Mesothelial cell of epicardium (in vitro differentiated cells): ENCODE data around the gene UCN3. TPM values are rescaled to one million over a fixed set of nuclear protein-coding genes. Genes with fewer than 3 reads are reported as not detected.
"Not testable (repeated sequence)": the region's sequence is repeated elsewhere in the genome, so short reads cannot be mapped to it uniquely, and the experiment has no call there.

ENCODE experiments used
- DNase-seq, 2 experiments: peaks; one replicate each; pipeline ENCODE4 v3.0.0; 2021; ENCODE audit warnings: low spot score in 2 of 2; ENCODE audit not compliant: unreplicated experiment in 2 of 2
- H3K27ac Mint-ChIP-seq: 2 replicates; pipeline ENCODE4 v1.8.0; 2021; ENCODE audit warnings: mixed read lengths
- H3K27me3 Mint-ChIP-seq: 2 replicates; pipeline ENCODE4 v1.8.0; 2021; ENCODE audit warnings: low read depth, mixed read lengths
- H3K36me3 Mint-ChIP-seq: 2 replicates; pipeline ENCODE4 v1.8.0; 2021; ENCODE audit warnings: mixed read lengths
- H3K4me1 Mint-ChIP-seq: 2 replicates; pipeline ENCODE4 v1.8.0; 2021; ENCODE audit warnings: mixed read lengths
- H3K4me3 Mint-ChIP-seq: 2 replicates; pipeline ENCODE4 v1.8.0; 2021; ENCODE audit warnings: mild to moderate bottlenecking, moderate library complexity, mixed read lengths
- H3K9me3 Mint-ChIP-seq: 2 replicates; pipeline ENCODE4 v1.8.0; 2021; ENCODE audit warnings: mixed read lengths
- total RNA-seq: library from RNA; stranded (reverse); gene quantifications from 3 replicates; pipeline ENCODE4 v1.2.1, GENCODE V29; 2021
- TF ChIP-seq, protein P1 (sequence below): fragments of 200-600 bp; sonication (generic); IDR thresholded peaks from one replicate; pipeline ENCODE4 v1.5.0; 2021; ENCODE audit warnings: antibody characterized with exemption; ENCODE audit not compliant: unreplicated experiment

UCN3 gene
- total RNA-seq, 1 donor from 2014 or later, result not detected

DNA sequence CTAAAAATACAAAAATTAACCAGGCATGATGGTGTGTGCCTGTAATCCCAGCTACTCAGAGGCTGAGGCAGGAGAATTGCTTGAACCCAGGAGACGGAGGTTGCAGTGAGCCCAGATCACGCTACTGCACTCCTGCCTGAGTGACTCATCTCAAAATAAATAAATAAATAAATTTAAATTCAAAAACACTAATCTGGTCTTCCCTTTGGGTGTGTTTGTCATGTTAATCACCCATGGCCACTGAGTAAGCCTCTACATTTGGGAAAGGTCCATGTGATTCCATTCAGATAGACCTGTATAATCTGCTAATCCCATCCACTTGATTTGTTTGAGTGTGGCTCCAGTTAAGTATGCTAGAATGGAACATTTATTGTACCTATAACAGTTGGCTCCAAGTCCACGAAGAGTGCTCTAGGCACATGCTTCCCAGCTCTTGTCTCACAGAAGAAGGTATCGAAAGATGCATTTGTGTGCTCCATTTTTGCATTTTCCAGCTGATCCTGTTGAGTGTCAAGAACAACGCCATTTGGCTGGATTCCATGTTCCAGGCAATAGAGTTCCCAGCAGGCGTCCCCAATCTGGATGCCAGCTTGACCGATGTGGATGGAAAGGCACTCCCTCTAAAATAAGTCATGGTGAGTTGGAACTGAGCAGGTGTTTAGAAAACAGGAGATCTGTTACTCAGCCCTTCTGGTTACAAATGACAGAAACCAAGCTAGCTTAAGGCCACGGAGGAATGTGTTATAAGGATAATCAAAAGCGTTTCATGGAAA, 35.9 kb downstream of the UCN3 start:
- Mint-ChIP-seq H3K4me1 (no peaks in the 10 kb centered on the region), H3K4me3 (no peak overlapping the region), H3K9me3 (no peaks in the 10 kb centered on the region), H3K27me3 (peaks cover 17% of the 10 kb centered on the region), H3K27ac (no peak overlapping the region), H3K36me3 (no peaks in the 10 kb centered on the region)
- no peak for DNase-seq
- TF ChIP-seq, protein P1, sequence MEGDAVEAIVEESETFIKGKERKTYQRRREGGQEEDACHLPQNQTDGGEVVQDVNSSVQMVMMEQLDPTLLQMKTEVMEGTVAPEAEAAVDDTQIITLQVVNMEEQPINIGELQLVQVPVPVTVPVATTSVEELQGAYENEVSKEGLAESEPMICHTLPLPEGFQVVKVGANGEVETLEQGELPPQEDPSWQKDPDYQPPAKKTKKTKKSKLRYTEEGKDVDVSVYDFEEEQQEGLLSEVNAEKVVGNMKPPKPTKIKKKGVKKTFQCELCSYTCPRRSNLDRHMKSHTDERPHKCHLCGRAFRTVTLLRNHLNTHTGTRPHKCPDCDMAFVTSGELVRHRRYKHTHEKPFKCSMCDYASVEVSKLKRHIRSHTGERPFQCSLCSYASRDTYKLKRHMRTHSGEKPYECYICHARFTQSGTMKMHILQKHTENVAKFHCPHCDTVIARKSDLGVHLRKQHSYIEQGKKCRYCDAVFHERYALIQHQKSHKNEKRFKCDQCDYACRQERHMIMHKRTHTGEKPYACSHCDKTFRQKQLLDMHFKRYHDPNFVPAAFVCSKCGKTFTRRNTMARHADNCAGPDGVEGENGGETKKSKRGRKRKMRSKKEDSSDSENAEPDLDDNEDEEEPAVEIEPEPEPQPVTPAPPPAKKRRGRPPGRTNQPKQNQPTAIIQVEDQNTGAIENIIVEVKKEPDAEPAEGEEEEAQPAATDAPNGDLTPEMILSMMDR, result no peak

DNA sequence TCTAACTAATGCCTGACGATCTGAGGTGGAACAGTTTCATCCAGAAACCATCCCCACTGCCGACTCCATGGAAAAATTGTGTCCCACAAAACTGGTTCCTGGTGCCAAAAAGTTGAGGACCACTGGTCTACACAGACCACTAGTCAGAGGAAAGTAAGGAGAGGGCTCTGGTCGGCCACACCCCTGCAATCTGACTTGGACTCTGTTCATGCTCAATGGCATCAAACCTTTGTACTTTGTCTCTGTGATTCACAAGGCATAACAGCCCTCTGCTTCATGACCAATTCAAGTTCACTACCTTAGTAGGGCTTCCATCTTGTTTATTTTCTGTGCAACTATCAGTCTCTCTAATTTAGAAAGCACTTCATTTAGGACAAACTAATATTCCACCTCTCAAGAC, 38.0 kb downstream of the UCN3 start:
- H3K4me1 Mint-ChIP-seq, result no peaks in the 10 kb centered on the region
- H3K27me3 Mint-ChIP-seq, result peaks cover 17% of the 10 kb centered on the region
- H3K27ac Mint-ChIP-seq, result no peak overlapping the region
- no peaks in the 10 kb centered on the region for H3K36me3 Mint-ChIP-seq
- DNase-seq, result no peak
- H3K4me3 Mint-ChIP-seq, result no peak overlapping the region
- peaks cover under 1% of the 10 kb centered on the region for H3K9me3 Mint-ChIP-seq
- TF ChIP-seq, protein P1, result no peak

DNA sequence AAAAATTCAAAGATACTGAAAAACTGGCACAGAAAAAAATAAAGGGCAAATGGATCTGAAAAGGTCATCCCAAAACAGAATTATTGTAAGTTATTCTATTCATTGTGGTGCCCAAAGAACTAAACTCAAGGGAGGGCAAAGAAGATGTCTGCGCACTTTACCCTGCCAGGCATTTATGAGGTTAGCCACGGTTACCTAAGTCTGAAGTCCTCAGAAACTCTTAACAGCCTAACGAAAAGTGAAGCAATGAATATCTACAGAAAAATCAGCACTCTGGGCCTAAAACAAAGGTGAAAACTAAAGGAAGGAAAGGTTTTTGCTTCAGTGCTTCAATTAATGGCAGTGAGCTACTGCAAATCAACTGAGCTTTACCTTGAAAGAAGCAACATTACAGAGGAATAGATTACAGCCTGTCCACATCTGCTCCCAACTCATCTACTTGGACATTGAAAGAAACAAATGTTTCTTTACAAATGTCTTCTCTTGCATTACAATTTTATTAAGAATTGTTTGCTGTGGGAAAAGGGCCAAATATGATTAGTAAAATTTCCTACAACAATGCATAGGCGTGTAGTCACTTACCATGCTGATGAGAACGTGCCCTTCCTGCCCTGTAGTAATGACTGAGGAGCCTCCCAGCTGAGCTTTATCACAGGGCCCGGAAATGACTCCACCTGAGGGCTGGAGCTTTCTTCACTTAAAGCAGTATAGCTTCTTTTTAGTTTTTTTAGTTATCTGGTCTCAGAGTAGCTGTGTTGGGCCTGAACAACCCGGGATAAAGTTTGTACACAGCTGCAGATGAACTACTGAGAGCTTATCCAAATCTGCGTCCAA, 39.7 kb downstream of the UCN3 start, which contains the start of gene TUBAL3:
TSS of gene TUBAL3 (minus strand) at position 621 of the 834 bp plus-strand sequence. CDS start at position 585, 36 bp downstream.
- Mint-ChIP-seq H3K36me3 (no peaks in the 10 kb centered on the region), H3K4me3 (no peak within 1 kb of the TSS), H3K4me1 (no peaks in the 10 kb centered on the region), H3K27ac (no peak within 1 kb of the TSS), H3K9me3 (peaks cover 4% of the 10 kb centered on the region), H3K27me3 (peaks cover 14% of the 10 kb centered on the region)
- no peak for DNase-seq
- TF ChIP-seq, protein P1, result no peak

DNA sequence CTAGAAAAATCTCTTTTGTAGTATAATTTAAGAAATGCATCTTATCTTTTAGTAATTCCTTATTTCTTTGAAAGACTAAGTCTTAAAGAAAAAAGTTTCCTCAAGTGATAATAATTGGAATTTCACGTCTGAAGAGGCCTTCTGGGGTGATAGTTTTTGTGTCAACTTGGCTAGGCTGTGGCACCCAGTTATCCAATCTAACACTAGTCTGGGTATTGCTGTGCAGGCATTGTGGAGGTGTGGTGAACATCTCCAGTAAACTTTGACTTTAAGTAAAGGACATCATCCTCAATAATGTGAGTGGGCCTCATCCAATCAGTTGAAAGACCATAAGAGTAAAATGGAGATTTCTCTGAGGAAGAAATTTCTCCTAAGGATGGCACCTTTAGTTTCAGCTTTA, 42.2 kb downstream of the UCN3 start:
- Mint-ChIP-seq H3K4me3 (no peak overlapping the region), H3K4me1 (no peaks in the 10 kb centered on the region), H3K27me3 (peaks cover 18% of the 10 kb centered on the region), H3K36me3 (no peaks in the 10 kb centered on the region), H3K27ac (no peak overlapping the region), H3K9me3 (peaks cover 4% of the 10 kb centered on the region)
- DNase-seq, result no peak
- TF ChIP-seq, protein P1, result no peak

DNA sequence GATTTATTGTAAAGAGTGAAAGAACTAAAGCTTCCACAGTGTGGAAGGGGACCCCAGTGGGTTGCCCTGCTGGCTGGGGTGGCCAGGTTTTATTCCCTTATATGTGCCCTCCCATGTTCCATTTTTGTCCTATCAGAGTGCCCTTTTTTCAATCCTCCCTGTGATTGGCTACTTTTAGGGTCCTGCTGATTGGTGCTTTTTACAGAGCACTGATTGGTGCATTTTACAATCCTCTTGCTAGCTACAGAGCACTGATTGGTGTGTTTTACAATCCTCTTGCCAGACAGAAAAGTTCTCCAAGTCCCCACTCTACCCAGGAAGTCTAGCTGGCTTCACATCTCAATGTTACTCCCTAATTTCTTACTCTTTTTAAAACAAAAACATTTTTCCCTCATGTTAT, 46.0 kb downstream of the UCN3 start:
- not testable (repeated sequence) for H3K4me3 Mint-ChIP-seq

DNA sequence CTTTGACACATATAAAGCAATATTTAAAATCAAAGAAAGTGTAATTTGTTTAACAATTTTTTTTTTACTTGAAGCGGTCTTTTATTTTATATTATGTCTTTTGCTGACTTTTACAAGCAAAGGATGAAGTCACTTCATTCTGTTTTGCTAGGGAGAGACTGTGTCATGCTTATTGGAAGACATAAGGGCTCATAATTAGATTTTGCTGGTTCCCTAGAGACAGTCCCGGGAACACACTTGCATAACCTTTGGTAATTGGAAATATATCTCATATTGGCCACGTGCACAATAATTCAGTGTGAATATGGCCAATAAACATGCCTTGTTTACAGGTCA, 47.1 kb downstream of the UCN3 start:
- TF ChIP-seq, protein P1, result no peak
- DNase-seq, result no peak
- peaks cover 4% of the 10 kb centered on the region for H3K4me1 Mint-ChIP-seq
- peaks cover 4% of the 10 kb centered on the region for H3K9me3 Mint-ChIP-seq
- no peak overlapping the region for H3K4me3 Mint-ChIP-seq
- no peaks in the 10 kb centered on the region for H3K36me3 Mint-ChIP-seq
- no peak overlapping the region for H3K27ac Mint-ChIP-seq
- H3K27me3 Mint-ChIP-seq, result peaks cover 11% of the 10 kb centered on the region

More for the DNA sequence above, 46.0 kb downstream of the UCN3 start:
- H3K9me3 Mint-ChIP-seq, DNase-seq, H3K4me1 Mint-ChIP-seq, H3K27ac Mint-ChIP-seq, H3K36me3 Mint-ChIP-seq: not testable (repeated sequence)
- peaks cover 11% of the 10 kb centered on the region for H3K27me3 Mint-ChIP-seq
